HUES6 (cell line): Measurements from ENCODE around the gene CACNA1C.

Source experiments
- H3K27ac ChIP-seq: 2 replicates; pipeline ENCODE4 v1.7.0; 2013; ENCODE audit warnings: low read depth, mild to moderate bottlenecking, low read length, inconsistent platforms
- H3K27me3 ChIP-seq: 2 replicates; pipeline ENCODE4 v1.6.1; 2013; ENCODE audit warnings: low read length; ENCODE audit not compliant: control insufficient read depth, insufficient read depth
- H3K36me3 ChIP-seq: 2 replicates; pipeline ENCODE4 v1.6.1; 2013; ENCODE audit warnings: low read length; ENCODE audit not compliant: control insufficient read depth, insufficient read depth
- H3K4me1 ChIP-seq: 2 replicates; pipeline ENCODE4 v1.6.1; 2013; ENCODE audit warnings: low read length; ENCODE audit not compliant: control insufficient read depth, insufficient read depth
- H3K4me3 ChIP-seq: 2 replicates; pipeline ENCODE4 v1.5.1; 2013; ENCODE audit warnings: low read depth, low read length
- H3K9ac ChIP-seq: one replicate; pipeline ENCODE4 v1.6.1; 2013; ENCODE audit warnings: mild to moderate bottlenecking, low read length
- H3K9me3 ChIP-seq: 2 replicates; pipeline ENCODE4 v1.6.1; 2013; ENCODE audit warnings: low read depth, low read length; ENCODE audit not compliant: control insufficient read depth, insufficient read depth

Gene CACNA1C

DNA sequence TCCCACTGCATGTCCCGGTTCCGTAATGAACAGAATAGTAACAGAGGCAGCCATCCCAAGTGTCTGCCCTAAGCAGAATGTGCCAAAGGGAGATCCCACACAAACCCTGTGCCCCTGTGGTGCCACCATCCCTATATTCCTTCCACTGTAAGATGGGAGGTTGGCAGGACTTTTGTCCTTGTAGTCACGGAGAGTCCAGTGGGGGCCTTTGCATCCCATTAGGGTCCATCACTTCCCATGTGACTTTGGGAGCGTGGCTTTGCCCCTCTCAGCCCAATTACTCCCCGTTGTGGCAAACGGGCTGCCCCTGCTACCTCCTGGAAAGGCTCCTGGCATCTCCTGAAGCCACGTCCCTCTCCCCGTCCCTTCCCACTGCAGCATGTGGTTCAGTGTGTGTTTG, 552.5 kb downstream of the CACNA1C start:
- H3K9ac ChIP-seq, result no peak overlapping the region
- H3K27ac ChIP-seq, result no peak overlapping the region
- no peak overlapping the region for H3K4me3 ChIP-seq
- H3K36me3 ChIP-seq, result no peaks in the 10 kb centered on the region
- H3K27me3 ChIP-seq, result no peaks in the 10 kb centered on the region; the same call in 1 of the 2 replicates
- no peaks in the 10 kb centered on the region for H3K9me3 ChIP-seq
- peaks cover 10% of the 10 kb centered on the region for H3K4me1 ChIP-seq

DNA sequence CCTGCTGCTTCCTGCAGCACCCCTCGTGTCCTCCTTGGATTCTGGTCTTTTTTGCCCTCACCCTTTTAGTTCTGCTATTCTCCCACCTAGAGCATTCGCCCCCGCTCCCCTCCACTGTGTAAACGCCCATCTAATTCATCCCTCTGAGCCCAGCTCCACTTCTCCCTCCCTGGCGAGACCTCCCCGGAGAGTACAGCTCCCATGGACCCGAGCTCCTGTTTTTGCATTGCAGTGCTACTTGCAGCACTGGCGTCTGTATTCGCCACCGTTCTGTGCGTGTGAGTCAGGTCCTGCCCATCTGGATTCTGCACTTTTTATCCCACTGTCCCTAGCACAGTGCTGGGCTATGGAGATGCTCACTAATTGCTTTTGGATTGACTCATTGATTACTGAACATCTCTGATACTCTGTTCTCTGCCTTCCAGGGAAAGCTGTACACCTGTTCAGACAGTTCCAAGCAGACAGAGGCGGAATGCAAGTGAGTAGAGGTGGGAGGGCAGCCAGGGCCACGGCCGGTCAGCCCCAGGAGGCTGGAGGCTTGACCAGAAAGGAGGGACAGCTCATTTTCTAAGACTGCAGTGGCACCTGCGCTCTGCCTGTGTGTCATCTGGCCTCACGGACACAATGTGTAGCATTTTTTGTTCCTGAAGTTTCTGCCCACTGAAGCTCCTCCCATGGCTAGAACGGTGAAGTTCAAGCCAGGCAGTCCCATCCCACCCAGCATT, 553.6 kb downstream of the CACNA1C start:
- no peaks in the 10 kb centered on the region for H3K36me3 ChIP-seq
- no peak overlapping the region for H3K9ac ChIP-seq
- H3K4me1 ChIP-seq, result peaks cover 10% of the 10 kb centered on the region
- no peaks in the 10 kb centered on the region for H3K9me3 ChIP-seq
- no peaks in the 10 kb centered on the region; the same call in 1 of the 2 replicates for H3K27me3 ChIP-seq
- H3K27ac ChIP-seq, result no peak overlapping the region
- H3K4me3 ChIP-seq, result no peak overlapping the region

- Histone ChIP-seq H3K9ac (no peak overlapping the region), H3K9me3 (no peaks in the 10 kb centered on the region), H3K36me3 (no peaks in the 10 kb centered on the region), H3K27me3 (no peaks in the 10 kb centered on the region; the same call in 1 of the 2 replicates), H3K4me1 (peaks cover 5% of the 10 kb centered on the region), H3K4me3 (no peak overlapping the region), H3K27ac (no peak overlapping the region)
Observed at GRCh38 chr12:2607881-2608607, 555.3 kb downstream of the CACNA1C start.

GRCh38 chr12:2608608-2608945, 555.8 kb downstream of the CACNA1C start:
- Histone ChIP-seq H3K27me3 (no peaks in the 10 kb centered on the region; the same call in 1 of the 2 replicates), H3K4me1 (0 out of 2 replicates have a peak, but pooled peaks cover under 1% of the 10 kb centered on the region)

GRCh38 chr12:2609020-2609419, 556.2 kb downstream of the CACNA1C start:
- H3K4me3 ChIP-seq, result no peak overlapping the region
- H3K36me3 ChIP-seq, result no peaks in the 10 kb centered on the region
- no peak overlapping the region for H3K9ac ChIP-seq
- no peaks in the 10 kb centered on the region for H3K4me1 ChIP-seq
- no peaks in the 10 kb centered on the region for H3K9me3 ChIP-seq
- H3K27me3 ChIP-seq, result no peaks in the 10 kb centered on the region; the same call in 1 of the 2 replicates
- H3K27ac ChIP-seq, result no peak overlapping the region

More at GRCh38 chr12:2608608-2608945, 555.8 kb downstream of the CACNA1C start:
- Histone ChIP-seq H3K9ac (no peak overlapping the region), H3K27ac (no peak overlapping the region), H3K9me3 (no peaks in the 10 kb centered on the region), H3K36me3 (no peaks in the 10 kb centered on the region), H3K4me3 (no peak overlapping the region)

GRCh38 chr12:2610358-2610757, 557.6 kb downstream of the CACNA1C start:
- no peaks in the 10 kb centered on the region for H3K36me3 ChIP-seq
- H3K27me3 ChIP-seq, result no peaks in the 10 kb centered on the region; the same call in 1 of the 2 replicates

DNA sequence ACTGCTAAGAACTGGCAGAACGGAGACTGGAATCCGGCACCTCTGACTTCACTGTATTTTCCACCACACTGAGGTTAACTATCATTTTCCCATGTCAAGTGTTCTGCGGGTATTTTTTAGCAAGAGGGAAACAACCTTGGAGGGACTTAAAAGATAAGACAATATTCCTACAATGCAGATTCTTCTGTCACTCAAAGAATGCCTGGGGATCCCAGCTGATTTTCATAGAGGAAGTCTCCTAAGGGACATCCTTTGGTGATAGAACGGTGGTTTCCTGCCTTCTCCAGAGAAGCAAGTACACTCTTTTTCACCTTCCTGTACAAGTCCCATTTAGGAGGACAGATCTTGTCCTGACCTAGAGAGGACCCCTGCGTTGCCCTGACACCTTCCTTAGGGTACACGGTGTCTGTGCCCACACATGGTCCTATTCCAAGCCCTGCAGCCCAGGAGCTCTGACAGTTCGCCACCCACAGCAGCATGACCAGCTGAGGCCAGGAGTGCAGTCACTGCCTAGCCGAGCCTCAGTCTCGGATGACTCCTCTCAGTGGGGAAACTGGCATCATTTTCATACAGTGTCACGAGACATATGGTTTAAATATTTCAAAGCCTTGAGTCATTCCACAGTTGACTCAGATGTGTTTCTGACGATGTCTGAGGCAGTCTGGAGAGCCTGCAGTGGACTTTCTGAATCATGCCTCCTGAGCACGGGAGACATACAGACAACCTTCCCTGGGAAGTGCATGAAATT, 560.7 kb downstream of the CACNA1C start:
- Histone ChIP-seq H3K27me3 (no peaks in the 10 kb centered on the region), H3K4me3 (no peak overlapping the region), H3K9ac (no peak overlapping the region), H3K4me1 (peaks cover 3% of the 10 kb centered on the region; the same call in 1 of the 2 replicates), H3K9me3 (no peaks in the 10 kb centered on the region), H3K27ac (no peak overlapping the region), H3K36me3 (no peaks in the 10 kb centered on the region)

More at GRCh38 chr12:2610358-2610757, 557.6 kb downstream of the CACNA1C start:
- Histone ChIP-seq H3K9me3 (no peaks in the 10 kb centered on the region), H3K27ac (no peak overlapping the region), H3K4me3 (no peak overlapping the region), H3K9ac (no peak overlapping the region), H3K4me1 (no peaks in the 10 kb centered on the region; the same call in 1 of the 2 replicates)

GRCh38 chr12:2614341-2614740, 561.6 kb downstream of the CACNA1C start:
- H3K4me3 ChIP-seq, result no peak overlapping the region
- no peak overlapping the region for H3K9ac ChIP-seq
- H3K27me3 ChIP-seq, result no peaks in the 10 kb centered on the region
- no peaks in the 10 kb centered on the region for H3K9me3 ChIP-seq
- no peak overlapping the region for H3K27ac ChIP-seq
- H3K36me3 ChIP-seq, result no peaks in the 10 kb centered on the region
- H3K4me1 ChIP-seq, result peaks cover 3% of the 10 kb centered on the region; the same call in 1 of the 2 replicates

DNA sequence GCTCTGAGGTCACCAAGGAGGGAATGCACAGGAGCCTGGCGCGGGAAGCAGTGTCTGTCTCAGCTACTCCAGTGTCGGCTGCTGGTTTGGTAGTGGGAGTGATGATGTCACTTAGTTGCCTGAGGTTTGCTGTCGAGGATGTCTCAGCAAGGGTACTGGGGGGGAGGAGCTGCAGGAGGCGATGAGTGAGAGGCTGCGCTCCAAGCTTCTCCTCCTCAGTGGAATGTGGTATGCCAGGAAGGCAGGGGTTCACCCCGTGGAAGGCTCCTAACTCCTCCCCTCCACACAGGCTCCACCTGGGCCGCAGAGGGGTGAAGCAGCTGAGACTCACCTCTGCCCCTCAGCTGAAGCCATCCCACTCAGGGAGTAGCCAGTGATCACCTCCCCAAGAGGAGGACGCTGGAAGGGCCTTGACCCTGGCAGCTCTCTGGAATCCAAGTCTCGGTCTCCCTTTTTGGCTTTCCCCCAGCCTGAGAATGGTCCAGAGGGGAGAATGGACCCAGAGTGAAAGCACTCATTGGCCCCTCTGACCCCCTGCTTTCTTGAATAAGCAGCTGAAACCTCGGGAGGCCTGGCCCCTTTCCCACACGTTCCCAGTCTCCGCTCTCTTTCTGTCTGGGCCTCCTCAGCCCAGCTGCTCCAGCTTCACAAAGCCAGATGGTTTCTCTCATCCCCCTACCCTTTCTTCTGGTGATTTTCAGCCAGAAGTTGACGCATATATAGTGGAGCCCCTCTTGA, 563.0 kb downstream of the CACNA1C start:
- H3K4me1 ChIP-seq, result peaks cover 3% of the 10 kb centered on the region; the same call in 1 of the 2 replicates
- H3K36me3 ChIP-seq, result no peaks in the 10 kb centered on the region
- H3K27ac ChIP-seq, result no peak overlapping the region
- H3K4me3 ChIP-seq, result no peak overlapping the region
- no peaks in the 10 kb centered on the region for H3K9me3 ChIP-seq
- no peak overlapping the region for H3K9ac ChIP-seq
- no peaks in the 10 kb centered on the region for H3K27me3 ChIP-seq

DNA sequence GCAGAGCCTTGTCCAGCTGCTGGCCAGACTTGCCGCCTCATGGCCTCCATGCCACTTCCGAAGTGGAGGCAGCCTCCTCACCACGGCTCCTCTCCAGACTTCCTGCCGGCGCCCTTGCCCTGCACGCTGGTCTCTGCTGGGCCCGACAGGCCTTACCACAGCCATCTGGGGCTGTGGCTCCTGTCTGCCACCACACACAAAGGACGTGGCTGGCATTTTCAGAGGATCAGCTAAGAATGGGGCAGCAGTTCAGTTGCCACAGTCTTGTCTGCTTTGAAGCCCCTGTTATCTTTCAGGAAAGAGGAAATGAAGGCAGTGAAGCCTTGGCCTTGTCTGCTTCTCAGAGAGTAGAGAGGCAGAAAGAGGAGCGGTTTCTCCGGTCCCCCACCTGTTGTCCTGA, 564.0 kb downstream of the CACNA1C start:
- Histone ChIP-seq H3K9ac (no peak overlapping the region), H3K4me1 (peaks cover 3% of the 10 kb centered on the region; the same call in 1 of the 2 replicates), H3K27ac (no peak overlapping the region), H3K36me3 (no peaks in the 10 kb centered on the region), H3K4me3 (no peak overlapping the region), H3K9me3 (no peaks in the 10 kb centered on the region), H3K27me3 (no peaks in the 10 kb centered on the region)
